Fibroblast of skin of back (primary cell): ENCODE data around the gene SPATA46.

Experiments used
- DNase-seq: peaks from one replicate; pipeline ENCODE4 v3.0.0-alpha.2; 2013

The SPATA46 gene

DNA sequence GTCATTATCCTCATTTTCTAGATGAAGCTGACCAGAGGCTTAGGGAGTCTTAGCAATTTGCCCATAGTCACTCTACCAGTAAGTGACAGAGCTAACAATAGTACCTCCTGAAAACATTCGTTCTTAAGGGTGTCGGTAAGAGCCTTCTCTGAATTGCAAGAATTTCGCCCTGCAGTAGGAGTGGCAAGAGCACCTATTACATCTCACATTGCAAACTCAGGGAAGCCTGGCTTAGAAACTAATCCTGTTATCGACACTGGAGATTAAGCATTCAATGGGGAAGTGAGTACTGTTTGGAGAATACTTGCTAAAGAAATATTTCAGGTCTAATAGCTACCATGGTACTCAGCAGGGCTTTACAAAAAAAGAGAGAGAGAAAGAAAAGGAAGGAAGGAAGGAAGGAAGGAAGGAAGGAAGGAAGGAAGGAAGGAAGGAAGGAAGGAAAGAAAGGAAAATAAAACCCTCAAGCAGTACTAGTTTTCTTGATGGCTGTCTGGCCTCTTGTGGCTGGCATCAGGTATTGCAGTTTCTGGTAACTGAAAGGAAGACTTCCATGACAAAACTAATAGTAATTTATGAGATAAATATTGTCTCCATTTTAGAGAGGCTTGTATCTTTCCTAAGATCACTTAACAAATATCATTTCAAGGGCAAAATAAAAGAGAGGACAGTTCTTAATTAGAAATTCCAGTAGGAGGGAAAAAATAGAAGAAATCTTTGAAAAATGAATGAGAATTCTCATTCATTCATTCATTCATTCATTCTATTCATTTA is 15.3 kb upstream of the SPATA46 start:
- DNase-seq, result peak; percentile 57

DNA sequence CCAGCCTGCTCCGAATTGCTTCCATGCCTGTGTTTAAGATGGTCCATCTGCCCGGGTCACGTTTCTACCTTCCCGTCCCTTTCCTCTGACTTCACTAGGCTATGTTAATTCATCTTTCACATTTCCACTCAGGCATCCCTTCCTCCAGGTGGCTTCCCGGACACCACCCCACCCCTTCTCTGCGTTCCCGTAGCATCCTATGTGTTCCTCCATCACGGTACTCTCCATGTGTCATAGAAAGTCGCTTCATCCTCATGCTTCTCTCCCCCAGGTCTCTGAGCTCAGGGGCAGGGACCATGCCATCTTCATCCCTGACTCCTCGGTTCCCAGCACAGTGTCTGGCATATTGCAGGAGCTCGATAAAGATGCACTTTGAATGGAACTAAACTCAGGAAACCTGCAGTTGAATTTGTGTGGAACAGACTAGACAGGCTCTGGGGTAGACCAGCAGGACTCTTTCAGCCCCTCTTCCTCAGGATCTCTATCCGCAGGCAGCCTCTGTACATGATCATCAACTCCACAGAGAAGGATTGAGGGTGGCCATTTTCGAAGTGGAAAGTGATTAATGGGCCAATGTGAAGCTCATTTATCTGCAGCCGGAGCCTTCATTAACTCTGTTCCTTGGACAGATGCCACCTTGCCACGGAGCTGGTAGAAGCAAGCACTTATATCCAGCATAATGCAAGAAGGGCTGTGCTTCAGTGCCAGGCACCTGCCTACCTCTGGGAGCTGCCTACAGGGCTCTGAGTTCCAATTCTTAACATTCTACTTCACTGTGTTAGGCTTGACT is 13.9 kb upstream of the SPATA46 start:
- DNase-seq, result no peak

DNA sequence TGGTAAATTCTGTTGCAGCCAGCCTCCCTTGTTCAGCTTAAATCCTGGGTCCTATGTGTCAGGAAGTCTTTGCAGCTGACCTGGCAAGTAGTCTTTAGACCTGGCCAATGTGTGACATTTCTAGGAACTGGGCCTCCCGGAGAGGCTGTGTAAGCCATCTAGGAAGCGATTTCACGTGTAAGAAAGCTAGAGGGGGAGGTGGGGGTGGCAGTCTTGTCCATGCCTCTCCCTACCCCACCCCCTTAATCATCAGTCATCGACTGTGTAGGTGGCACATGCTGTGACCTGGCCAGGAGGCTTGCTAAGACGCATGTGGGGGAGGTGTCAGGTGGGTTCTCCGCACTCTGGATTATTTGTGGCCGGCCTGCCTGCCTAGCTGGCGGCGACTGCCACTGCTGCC is 13.3 kb upstream of the SPATA46 start:
- no peak for DNase-seq

DNA sequence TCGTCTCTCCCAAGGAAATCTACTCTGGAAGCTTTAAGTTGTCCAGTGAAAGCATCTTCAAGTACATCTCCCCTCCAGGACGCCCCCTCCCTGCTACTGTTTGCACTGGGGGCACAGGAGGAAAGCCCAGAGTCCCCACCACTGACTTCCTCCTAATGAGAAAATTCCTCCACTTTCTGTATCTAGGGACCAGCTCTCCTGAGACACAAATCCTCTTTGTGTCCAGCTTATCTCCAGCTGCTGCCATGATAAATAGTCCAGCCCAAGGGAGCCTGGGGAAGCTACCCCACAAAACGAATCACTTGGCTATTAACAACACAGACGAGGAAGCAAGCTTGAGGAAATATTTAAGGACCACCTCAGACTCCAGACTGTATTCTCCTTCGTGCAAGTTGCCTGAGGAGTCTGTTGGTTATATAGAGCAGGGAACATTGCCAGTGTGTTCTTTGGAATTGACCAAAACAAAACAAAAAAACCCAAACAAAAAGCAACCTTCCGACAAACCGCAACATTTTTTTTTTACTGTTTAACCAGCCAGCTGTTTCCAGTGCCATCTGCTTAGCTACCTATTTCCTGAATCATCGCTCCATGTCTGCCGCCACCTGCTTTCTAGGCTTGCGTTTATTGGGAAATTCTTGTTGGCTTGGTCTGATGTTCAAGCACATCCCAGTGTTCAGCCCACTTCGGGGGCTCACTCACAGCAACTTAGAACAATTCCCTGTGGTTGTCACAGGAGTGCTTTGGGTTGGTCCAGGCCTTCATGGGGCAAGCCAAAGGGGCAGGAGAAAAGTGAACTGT is 12.6 kb upstream of the SPATA46 start:
- no peak for DNase-seq

DNA sequence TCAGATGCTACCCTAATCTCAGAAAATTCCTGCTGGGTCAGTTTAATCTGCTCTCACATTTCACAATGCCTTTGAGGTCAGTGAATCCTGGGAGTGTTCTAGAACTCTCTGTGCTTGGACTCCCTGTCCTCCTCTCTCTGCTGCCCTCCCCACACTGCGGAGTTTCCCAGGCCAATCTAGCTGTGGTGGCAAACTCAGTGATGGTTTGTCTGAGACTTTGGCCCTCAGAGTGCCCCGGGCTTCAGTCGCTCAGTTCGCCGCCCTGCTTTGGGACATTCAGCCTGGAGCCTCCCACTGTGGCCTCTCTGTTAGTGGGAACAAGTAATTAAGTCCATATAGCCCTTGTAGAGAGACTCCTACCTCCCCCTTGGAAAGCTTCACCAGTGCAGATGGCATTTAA is 12.0 kb upstream of the SPATA46 start:
- no peak for DNase-seq

DNA sequence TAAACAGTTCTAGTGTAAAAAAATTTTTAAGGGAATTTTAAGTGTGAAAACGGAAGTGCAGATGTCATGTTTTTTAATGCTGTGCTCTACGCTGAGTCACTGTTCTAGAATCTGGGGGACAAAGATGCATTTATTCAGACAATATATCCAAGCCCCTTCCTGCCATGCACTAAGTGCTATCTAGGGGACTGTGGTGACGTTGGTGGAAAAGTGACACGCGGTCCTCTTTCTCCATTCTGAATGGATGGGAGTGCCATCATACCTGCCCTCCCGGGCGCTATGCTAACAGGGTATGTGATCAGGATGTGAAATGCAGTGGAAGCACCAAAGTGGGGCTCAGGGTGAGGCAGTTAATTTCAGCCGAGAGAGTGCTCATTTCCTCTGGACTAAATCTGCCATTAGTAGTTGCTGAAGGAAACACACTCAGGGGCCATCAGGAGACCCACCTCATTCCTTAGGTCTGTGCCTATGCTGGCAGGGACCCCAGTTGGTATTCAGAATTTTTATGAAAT is 11.5 kb upstream of the SPATA46 start:
- no peak for DNase-seq

DNA sequence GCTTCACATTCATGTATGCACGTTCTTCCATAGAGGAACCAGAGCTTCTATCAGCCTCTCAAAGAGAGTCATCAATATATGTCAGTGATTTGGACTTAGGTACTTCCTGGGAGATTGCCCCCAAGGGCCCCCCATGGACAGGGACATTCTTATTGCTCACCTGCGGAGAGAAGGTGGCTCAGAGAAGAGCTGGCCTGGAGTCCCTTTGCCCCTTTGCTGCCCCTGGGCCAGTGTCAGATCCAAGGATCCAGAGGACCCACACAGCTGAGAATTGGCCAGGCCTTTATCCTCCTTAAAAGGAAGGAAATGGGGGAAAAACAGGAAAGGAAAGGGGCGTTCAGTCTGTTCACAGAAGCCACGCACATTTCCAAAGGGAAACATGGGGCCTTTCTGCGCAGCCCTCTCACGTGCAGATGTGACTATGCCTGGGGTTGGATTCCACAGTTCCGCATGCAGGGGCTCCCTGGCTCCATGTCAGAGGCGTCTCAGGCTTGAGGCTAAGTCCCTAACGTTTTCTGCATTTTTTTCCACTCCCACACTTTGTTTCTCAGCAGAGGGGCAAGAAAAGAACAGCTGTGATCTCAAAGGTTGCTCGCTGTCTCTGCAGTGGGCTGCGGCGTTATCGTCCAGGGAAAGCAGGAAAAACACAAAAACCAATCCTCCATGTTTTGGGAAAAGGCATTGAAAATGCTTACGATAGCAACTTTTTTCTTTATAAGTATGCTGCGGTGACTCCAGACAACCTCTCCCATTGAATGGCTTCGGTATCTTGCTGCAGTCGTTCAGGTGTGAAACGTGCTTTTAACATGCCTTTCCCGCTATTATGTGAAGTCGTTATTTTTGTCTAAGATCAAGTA is 10.8 kb upstream of the SPATA46 start:
- no peak for DNase-seq

DNA sequence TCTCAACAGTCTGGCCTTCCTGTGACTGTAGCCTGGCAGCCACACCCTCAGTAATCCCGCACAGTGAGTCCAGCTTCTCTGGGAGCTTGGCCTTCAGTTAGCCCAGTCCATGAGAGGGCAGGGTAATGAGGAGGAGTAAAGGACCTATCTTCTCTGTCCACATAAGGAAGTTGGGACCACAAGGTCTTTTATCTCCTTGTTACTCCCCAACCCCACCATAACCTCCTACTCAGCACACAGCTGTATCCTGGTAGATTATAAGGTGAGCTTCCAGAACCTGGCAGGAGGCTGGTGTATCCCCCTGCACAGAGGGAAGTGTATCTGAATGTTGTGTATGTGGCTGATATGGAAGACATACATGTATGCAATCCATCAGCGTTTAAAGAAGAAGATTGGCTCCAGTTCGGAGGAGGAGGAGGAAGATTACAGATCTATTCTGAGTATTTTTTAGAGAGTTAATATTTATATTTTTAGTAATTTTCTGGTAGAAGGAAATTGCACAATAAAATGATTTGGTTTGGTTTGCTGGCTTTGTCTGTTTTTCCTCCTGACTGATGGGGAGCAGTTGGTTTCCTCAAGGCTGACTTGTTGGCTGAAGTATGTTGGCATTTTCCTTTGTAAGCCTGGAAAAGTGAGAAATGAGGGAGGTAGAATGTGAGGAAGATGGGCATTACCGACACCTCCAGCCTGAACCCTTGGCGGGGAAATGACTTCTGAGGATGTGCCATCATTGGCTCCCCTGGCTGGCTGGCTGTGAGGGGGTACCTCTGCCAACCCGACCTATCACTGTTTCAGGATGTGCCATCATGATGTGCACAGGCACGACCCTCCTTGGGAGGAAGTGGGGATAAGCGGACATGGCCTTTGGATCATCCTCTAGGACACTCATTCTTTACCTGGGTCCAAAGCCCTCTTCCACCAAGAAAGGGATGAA is 9.9 kb upstream of the SPATA46 start:
- no peak for DNase-seq

DNA sequence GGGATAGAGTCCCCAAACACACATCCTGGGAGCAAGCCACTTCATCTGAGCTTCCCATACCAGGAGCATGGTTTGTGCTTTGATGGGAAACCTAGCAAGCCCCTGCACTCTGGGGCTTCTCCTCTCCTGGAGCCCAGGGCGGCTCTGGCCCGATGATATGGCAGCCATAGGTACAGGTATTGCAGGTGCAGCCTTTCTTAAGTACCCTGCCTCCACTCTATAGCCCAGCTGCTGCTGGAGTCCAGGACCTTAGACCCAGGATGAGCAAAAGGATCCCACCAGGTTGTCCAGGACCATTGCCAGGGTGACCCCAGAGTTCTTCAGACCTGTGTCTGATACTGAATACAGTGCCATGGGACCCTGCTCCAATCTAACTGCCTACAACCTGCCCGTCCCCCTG is 9.0 kb upstream of the SPATA46 start:
- no peak for DNase-seq

DNA sequence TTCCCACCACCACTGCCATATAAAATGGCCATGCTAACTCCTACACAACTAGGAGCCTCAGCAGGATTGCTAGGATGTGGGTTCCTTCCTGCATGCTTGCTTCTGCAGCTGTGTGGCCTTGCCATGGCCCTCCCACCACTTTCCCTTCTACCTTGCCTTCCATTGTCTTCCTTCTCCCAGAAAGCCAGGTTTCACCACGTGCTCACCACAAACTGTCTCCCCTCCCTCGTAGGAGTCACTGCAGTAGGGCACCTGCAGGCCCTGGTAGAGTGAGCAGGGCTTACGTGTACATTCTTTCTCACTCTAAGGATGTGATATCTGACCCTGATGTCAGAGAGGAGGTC is 8.6 kb upstream of the SPATA46 start:
- no peak for DNase-seq

DNA sequence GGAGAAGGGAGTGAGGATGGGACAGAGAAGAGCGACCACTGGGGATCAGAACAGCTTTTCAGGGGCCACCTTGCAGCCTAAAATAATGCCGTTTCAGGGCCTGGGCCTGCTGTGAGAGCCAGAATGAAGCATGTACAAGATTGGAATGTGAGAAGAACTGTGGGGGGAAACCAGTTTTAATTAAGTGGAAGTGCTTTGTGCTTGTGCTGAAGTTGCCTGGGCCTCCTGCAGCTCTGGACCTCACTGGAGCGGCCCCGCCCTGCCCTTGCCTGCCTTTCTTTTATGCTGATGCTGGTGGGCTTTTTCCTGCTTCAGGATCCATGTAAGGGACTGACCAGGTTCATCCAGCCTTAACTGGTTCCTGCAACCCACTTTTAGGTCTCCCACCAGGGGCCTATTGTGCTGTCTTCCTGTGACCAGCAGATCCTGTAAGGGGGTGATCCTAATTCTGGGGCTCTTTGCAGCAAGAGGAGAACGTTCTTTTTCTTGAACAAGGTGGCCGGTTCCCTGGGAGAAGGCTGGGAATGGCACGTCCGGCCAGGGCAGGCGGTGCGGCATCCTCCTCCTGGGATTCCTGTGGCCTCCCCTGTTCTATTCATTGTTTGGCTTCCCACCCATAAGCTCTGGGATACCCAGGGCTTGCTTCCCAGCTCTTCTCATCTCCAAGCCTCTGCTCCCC is 8.1 kb upstream of the SPATA46 start:
- no peak for DNase-seq

DNA sequence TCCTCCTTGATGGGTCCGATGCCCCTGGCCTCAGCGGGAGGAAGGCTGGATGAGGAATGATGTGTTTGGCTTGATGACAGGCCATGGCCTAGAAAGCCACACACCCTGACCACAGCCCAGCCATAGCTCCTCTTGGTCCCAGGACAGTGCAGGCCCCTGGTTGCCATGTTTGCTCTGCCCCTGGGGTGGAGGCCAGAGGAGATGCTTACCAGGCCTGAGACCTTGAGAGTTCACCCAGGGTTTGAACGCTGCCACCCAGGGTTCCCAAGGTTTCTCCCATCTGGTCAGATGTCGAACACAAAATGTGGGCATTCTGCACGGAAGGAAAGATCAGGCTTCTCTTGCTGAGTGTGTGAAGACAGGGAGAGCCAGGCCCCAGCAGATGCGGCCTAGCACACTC is 7.5 kb upstream of the SPATA46 start:
- DNase-seq, result no peak

DNA sequence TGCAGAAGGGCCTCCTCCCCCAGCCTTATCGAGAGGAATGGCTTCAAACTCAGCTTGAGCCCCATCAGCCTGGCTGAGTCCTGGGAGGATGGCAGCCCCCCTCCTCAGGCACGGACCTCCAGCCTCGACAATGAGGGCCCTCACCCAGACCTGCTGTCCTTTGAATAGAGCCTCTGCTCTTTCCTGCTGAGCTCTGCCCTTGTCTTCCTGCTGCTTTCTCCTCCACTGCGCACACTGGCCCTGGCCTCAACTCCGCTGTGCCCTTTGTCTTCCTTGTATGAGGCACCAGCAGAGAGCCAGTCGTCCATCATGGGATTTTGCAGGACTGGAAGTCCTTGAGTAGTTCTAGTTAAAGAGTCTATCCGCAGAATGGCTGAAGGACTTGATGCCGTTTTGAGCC is 6.9 kb upstream of the SPATA46 start:
- DNase-seq, result no peak

DNA sequence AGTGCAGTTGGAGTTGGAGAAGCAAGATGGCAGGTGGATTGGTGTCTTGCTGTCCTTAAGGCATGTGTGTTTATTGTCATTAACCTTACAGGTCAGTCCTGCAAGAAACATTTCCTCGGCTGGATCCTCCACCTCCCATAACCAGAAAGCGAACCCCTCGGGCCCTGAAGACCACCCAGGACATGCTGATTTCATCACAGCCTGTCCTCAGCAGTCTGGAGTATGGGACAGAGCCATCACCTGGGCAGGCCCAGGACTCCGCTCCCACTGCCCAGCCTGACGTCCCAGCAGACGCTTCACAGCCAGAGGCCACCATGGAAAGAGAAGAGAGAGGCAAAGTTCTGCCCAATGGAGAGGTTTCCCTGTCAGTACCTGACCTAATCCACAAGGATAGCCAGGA is 6.4 kb upstream of the SPATA46 start:
- no peak for DNase-seq

DNA sequence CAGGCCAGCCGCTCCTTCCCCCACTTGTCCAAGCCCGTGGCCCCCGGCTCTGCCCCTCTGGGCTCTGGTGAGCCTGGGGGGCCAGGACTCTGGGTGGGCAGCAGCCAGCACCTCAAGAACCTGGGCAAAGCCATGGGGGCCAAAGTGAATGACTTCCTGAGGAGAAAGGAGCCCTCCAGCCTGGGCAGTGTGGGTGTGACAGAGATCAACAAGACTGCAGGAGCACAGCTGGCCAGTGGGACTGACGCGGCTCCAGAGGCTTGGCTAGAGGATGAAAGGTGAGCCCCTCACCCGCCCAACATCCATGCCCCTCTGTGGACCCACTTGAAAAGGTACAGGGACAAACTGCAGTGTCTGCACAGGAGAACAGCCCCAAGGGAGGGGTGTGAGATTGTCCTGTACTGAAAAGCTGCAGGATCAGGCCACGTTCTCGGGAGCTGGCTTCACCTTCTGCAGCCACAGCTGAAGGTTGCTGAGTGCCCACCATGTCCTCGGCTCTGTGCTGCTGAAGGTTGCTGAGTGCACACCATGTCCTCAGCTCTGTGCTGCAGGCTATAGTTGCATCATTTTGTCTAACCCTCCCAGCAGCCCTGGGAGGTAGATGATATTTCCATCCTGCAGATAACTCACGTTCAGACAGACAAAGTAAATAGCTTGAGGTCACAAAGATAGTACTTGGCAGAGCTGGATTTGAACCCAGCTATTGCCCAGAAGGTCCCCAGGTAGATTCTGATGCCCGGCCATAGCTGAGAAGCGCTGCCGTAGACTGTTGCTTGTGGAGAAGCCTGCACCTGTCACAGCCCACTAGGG is 5.5 kb upstream of the SPATA46 start:
- no peak for DNase-seq

DNA sequence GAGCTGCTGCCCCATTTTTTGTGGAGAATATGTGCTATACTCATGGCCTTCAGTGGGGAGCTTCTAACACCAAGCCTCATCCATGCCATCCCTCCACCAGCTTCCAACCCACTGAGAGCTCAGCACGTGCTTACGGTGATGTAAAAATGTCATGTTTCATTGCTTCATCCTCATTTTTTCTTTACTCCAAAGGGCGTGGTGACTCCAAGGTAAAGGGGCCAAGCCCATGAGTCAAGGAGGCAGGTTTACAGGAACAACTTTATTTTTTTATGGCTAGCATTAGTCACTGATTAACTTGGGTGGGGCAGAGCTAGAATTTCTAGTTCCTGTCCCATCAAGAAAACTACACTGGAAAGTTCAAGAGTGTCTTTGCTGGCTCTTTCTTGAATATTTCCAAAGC is 4.7 kb upstream of the SPATA46 start, which contains the start of gene C1orf226:
TSS of gene C1orf226 (plus strand) at position 346 of the 400 bp plus-strand sequence. CDS start 174 bp downstream, outside the sequence.
- DNase-seq, result no peak

DNA sequence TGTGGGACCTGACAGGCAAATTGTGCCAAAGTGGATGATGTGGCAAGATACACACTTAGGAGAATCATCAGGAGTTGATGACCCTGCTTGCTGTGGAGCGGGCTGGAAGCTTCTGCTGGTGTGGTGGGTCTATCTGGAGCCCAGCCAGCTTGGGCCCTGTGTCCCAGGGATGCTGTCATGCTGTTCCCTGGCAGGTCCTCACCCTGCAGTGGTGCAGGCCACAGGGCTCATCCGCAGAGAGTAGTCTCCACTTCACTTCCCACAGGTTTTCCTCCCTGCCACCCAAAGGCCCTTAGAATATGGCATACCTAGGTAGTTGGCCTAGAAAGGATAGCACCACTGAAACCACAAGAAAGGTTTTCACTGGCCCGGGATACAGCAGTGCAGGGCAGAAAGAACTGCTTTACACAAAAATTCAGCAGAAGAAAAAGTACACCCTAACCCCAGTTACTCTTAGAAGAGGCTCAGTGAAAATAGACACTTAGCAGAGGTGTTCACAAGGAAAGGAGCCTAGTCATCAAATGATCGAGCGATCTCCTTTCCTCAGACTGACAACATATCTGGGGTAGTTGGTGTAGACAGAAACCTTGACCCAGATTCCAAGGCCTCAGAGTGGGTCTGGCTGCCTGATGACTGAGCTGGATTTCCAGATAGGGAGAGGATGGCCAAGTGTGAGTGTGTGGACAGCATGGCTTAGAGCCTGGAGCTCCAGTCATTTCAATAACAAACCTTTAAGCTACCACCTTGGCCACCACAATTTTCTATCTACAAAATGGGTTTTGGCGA is 3.6 kb upstream of the SPATA46 start:
- no peak for DNase-seq

DNA sequence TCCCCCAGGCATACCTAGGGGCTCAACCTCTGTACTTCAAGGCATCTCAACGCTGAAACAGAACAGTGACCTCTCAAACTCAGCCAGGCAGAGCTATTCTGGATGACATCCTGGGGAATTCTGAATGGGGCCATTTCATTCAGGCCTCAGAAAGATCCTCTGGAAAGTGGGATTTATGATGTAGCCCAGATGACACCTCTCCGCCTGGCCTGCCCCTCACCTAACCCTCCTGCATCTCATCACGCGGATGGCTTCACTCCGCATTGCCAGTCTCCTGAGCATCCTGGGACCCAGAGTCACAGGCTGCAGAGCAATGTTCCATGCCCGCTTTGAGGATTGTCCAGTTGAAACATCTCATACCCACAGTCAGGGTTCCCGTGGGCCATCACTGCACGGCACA is 1.2 kb downstream of the SPATA46 start:
- no peak for DNase-seq

DNA sequence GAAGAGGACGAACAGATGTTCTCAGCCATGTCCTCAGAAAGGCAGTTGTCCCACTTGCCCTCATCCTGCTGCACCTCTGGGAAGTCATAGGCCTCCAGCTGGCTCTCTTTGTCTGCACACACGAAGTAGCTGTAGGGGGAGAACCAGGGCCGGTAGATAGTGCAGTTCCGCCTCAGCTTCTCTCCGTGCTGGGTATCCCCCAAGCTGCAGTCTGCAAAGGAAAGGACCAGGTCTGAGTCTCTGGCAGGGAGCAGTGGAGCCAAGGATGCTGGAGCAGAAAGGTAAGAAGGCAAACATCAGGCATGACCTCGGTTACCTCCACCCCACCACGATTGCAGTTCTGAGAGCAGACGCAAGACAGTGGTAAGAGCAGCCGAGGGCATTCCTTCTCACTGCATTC is 2.2 kb downstream of the SPATA46 start:
- no peak for DNase-seq
